CD4-positive, CD25-positive, alpha-beta regulatory T cell (primary cell): ENCODE measurements around the gene CDH2. TPM values are rescaled to one million over a fixed set of nuclear protein-coding genes. Genes with fewer than 3 reads are reported as not detected.

ENCODE experiments used
- ATAC-seq, 2 donors: fragments of 150-1000 bp; cut with Tn5 transposase; one replicate each; pipeline ENCODE4 v1.10.0; 2021; ENCODE audit warnings: low read depth in 2 of 2, moderate number of reproducible peaks in 2 of 2, moderate library complexity in 1 of 2
- DNase-seq, 3 donors: peaks; one replicate each; pipeline versions ENCODE4 v3.0.0 to v3.0.0-alpha.2; 2012 to 2022; ENCODE audit warnings: mixed read lengths in 1 of 3
- H3K27ac ChIP-seq: one replicate; pipeline ENCODE4 v1.7.0; 2013; ENCODE audit warnings: mild to moderate bottlenecking, low read length; ENCODE audit not compliant: insufficient read depth, poor library complexity, severe bottlenecking
- H3K27me3 ChIP-seq: one replicate; pipeline ENCODE4 v1.7.0; 2013; ENCODE audit warnings: low read length; ENCODE audit not compliant: control insufficient read depth, insufficient read depth
- H3K36me3 ChIP-seq: one replicate; pipeline ENCODE4 v1.7.0; 2013; ENCODE audit warnings: mild to moderate bottlenecking, low read length, moderate library complexity; ENCODE audit not compliant: control insufficient read depth, insufficient read depth
- H3K4me1 ChIP-seq: 2 replicates; pipeline ENCODE4 v1.7.0; 2013; ENCODE audit warnings: mild to moderate bottlenecking, low read length; ENCODE audit not compliant: insufficient read depth, control insufficient read depth, poor library complexity, severe bottlenecking
- H3K4me3 ChIP-seq: one replicate; pipeline ENCODE4 v1.7.0; 2013; ENCODE audit warnings: low read depth, mild to moderate bottlenecking, low read length, moderate library complexity
- H3K9me3 ChIP-seq, 2 experiments: 1 replicate in 1 of 2; 2 replicates in 1 of 2; pipeline ENCODE4 v1.7.0; 2013; ENCODE audit warnings: low read length in 2 of 2, mild to moderate bottlenecking in 1 of 2, moderate library complexity in 1 of 2; ENCODE audit not compliant: control insufficient read depth in 2 of 2
- H3K27ac Mint-ChIP-seq, 3 donors: one replicate each; pipeline ENCODE4 v1.8.0; 2020 to 2022; ENCODE audit warnings: mild to moderate bottlenecking in 3 of 3, mixed read lengths in 3 of 3, moderate library complexity in 2 of 3
- H3K27me3 Mint-ChIP-seq: one replicate; pipeline ENCODE4 v1.8.0; 2022; ENCODE audit warnings: mild to moderate bottlenecking, mixed read lengths
- H3K36me3 Mint-ChIP-seq: one replicate; pipeline ENCODE4 v1.8.0; 2020; ENCODE audit warnings: mixed read lengths
- H3K4me1 Mint-ChIP-seq, 4 donors: one replicate each; pipeline ENCODE4 v1.8.0; 2020 to 2022; ENCODE audit warnings: mixed read lengths in 4 of 4, mild to moderate bottlenecking in 1 of 4
- H3K4me3 Mint-ChIP-seq, 4 donors: one replicate each; pipeline ENCODE4 v1.8.0; 2020 to 2022; ENCODE audit warnings: mild to moderate bottlenecking in 4 of 4, mixed read lengths in 4 of 4, moderate library complexity in 3 of 4
- H3K9me3 Mint-ChIP-seq, 7 donors: one replicate each; pipeline ENCODE4 v1.8.0; 2020 to 2022; ENCODE audit warnings: mixed read lengths in 7 of 7, mild to moderate bottlenecking in 3 of 7, moderate library complexity in 2 of 7
- polyA plus RNA-seq, 4 donors: library from polyadenylated mRNA; unstranded; fragments of 300-500 nt; fragmentation: Illumina TruSeq; gene quantifications; one replicate each; pipeline ENCODE4 v1.2.3, GENCODE V29; 2021
- total RNA-seq: library from RNA; stranded (reverse); gene quantifications from one replicate; pipeline ENCODE4 v1.2.3, GENCODE V29; 2022

The CDH2 gene
- total and polyA plus RNA-seq, 5 donors from 2014 or later: not detected

GRCh38 chr18:27967913-27968824 lies 208.8 kb downstream of the CDH2 start:
- Histone ChIP-seq H3K36me3 (no peaks in the 10 kb centered on the region), H3K9me3 (peaks cover 0 to 6% of the 10 kb centered on the region in 2 experiments), H3K27me3 (no peaks in the 10 kb centered on the region), H3K4me3 (no peak overlapping the region), H3K4me1 (no peaks in the 10 kb centered on the region), H3K27ac (no peak overlapping the region)
- Mint-ChIP-seq H3K27me3 (no peaks in the 10 kb centered on the region), H3K4me3 (no peak overlapping the region), H3K36me3 (no peaks in the 10 kb centered on the region), H3K9me3 (peaks cover 0 to 30% (median 7%) of the 10 kb centered on the region in 7 donors), H3K27ac (no peak overlapping the region), H3K4me1 (no peaks in the 10 kb centered on the region)
- DNase-seq (no peak), ATAC-seq (no peak)

GRCh38 chr18:27966881-27967280 lies 210.0 kb downstream of the CDH2 start:
- H3K27ac ChIP-seq: no peak overlapping the region
- Mint-ChIP-seq H3K4me1 (no peaks in the 10 kb centered on the region), H3K9me3 (peaks cover 0 to 25% (median 6%) of the 10 kb centered on the region in 7 donors), H3K4me3 (no peak overlapping the region), H3K27me3 (no peaks in the 10 kb centered on the region), H3K27ac (no peak overlapping the region), H3K36me3 (no peaks in the 10 kb centered on the region)
- DNase-seq: no peak
- H3K36me3 ChIP-seq: no peaks in the 10 kb centered on the region
- H3K9me3 ChIP-seq: no peaks in the 10 kb centered on the region
- ATAC-seq: no peak
- no peaks in the 10 kb centered on the region for H3K4me1 ChIP-seq
- H3K4me3 ChIP-seq: no peak overlapping the region
- no peaks in the 10 kb centered on the region for H3K27me3 ChIP-seq

GRCh38 chr18:27964811-27965210 lies 212.1 kb downstream of the CDH2 start:
- Histone ChIP-seq H3K36me3 (no peaks in the 10 kb centered on the region), H3K4me3 (no peak overlapping the region), H3K4me1 (no peaks in the 10 kb centered on the region), H3K27me3 (no peaks in the 10 kb centered on the region), H3K27ac (no peak overlapping the region), H3K9me3 (peaks cover 0 to 2% of the 10 kb centered on the region in 2 experiments)
- ATAC-seq (no peak), DNase-seq (no peak)
- Mint-ChIP-seq H3K9me3 (peaks cover 0 to 25% (median 11%) of the 10 kb centered on the region in 7 donors), H3K36me3 (no peaks in the 10 kb centered on the region), H3K4me1 (no peaks in the 10 kb centered on the region), H3K27me3 (no peaks in the 10 kb centered on the region), H3K4me3 (no peak overlapping the region), H3K27ac (no peak overlapping the region)

GRCh38 chr18:27959101-27959500 lies 217.8 kb downstream of the CDH2 start:
- Histone ChIP-seq H3K27me3 (no peaks in the 10 kb centered on the region), H3K36me3 (no peaks in the 10 kb centered on the region), H3K4me1 (no peaks in the 10 kb centered on the region), H3K27ac (no peak overlapping the region), H3K9me3 (peaks cover 1 to 2% of the 10 kb centered on the region in 2 experiments), H3K4me3 (no peak overlapping the region)
- Mint-ChIP-seq H3K4me1 (no peaks in the 10 kb centered on the region), H3K4me3 (no peak overlapping the region), H3K9me3 (peaks cover 0 to 15% (median 8%) of the 10 kb centered on the region in 7 donors), H3K27me3 (no peaks in the 10 kb centered on the region), H3K27ac (no peak overlapping the region), H3K36me3 (no peaks in the 10 kb centered on the region)
- DNase-seq (no peak), ATAC-seq (no peak)

- H3K4me3 Mint-ChIP-seq: no peak overlapping the region
- no peaks in the 10 kb centered on the region for H3K27me3 ChIP-seq
Observed at GRCh38 chr18:27956001-27956640, 220.8 kb downstream of the CDH2 start.

GRCh38 chr18:27954226-27954625 lies 222.7 kb downstream of the CDH2 start:
- no peak overlapping the region for H3K4me3 ChIP-seq
- no peak overlapping the region for H3K27ac Mint-ChIP-seq
- H3K27me3 ChIP-seq: no peaks in the 10 kb centered on the region
- no peaks in the 10 kb centered on the region for H3K4me1 ChIP-seq
- H3K9me3 ChIP-seq: peaks cover 0 to 9% of the 10 kb centered on the region in 2 experiments
- no peaks in the 10 kb centered on the region for H3K36me3 ChIP-seq
- H3K27me3 Mint-ChIP-seq: no peaks in the 10 kb centered on the region
- DNase-seq: no peak
- no peak overlapping the region for H3K27ac ChIP-seq
- H3K9me3 Mint-ChIP-seq: peaks cover 0 to 19% (median 4%) of the 10 kb centered on the region in 7 donors
- ATAC-seq: no peak
- H3K4me1 Mint-ChIP-seq: no peaks in the 10 kb centered on the region
- no peaks in the 10 kb centered on the region for H3K36me3 Mint-ChIP-seq
- H3K4me3 Mint-ChIP-seq: no peak overlapping the region

More at GRCh38 chr18:27956001-27956640, 220.8 kb downstream of the CDH2 start:
- peaks cover 3 to 23% (median 6%) of the 10 kb centered on the region in 7 donors for H3K9me3 Mint-ChIP-seq
- H3K27me3 Mint-ChIP-seq: no peaks in the 10 kb centered on the region
- H3K4me3 ChIP-seq: no peak overlapping the region
- H3K27ac Mint-ChIP-seq: no peak overlapping the region
- H3K36me3 Mint-ChIP-seq: no peaks in the 10 kb centered on the region
- H3K4me1 ChIP-seq: no peaks in the 10 kb centered on the region
- H3K4me1 Mint-ChIP-seq: no peaks in the 10 kb centered on the region
- DNase-seq (no peak), ATAC-seq (no peak)
- H3K9me3 ChIP-seq: peaks cover 2 to 9% of the 10 kb centered on the region in 2 experiments
- H3K27ac ChIP-seq: no peak overlapping the region
- H3K36me3 ChIP-seq: no peaks in the 10 kb centered on the region

- H3K9me3 Mint-ChIP-seq: peaks cover 0 to 21% (median 6%) of the 10 kb centered on the region in 7 donors
- DNase-seq: no peak
- H3K4me3 ChIP-seq: no peak overlapping the region
- H3K4me1 Mint-ChIP-seq: no peaks in the 10 kb centered on the region
- no peaks in the 10 kb centered on the region for H3K36me3 ChIP-seq
- no peak overlapping the region for H3K27ac Mint-ChIP-seq
- H3K36me3 Mint-ChIP-seq: no peaks in the 10 kb centered on the region
- H3K27me3 Mint-ChIP-seq: no peaks in the 10 kb centered on the region
- H3K27ac ChIP-seq: no peak overlapping the region
- no peaks in the 10 kb centered on the region for H3K27me3 ChIP-seq
- no peaks in the 10 kb centered on the region for H3K4me1 ChIP-seq
- no peak overlapping the region for H3K4me3 Mint-ChIP-seq
- peaks cover 0 to 9% of the 10 kb centered on the region in 2 experiments for H3K9me3 ChIP-seq
- ATAC-seq: no peak
Observed at GRCh38 chr18:27952741-27953140, 224.2 kb downstream of the CDH2 start.
